Common myeloid progenitor, CD34-positive (primary cell): ENCODE data around the gene ZNF778.

ENCODE experiments used
- CTCF ChIA-PET: fragments of 350-600 bp; sonication (Branson Sonifier 250); formaldehyde crosslinking; loops from one replicate; lab custom pipeline; 2021; ENCODE audit warnings: antibody characterized with exemption; lab: Charles Lee
- POLR2A ChIA-PET: fragments of 350-600 bp; sonication (Branson Sonifier 250); formaldehyde crosslinking; loops from one replicate; lab custom pipeline; 2021; ENCODE audit warnings: antibody characterized with exemption; lab: Charles Lee
- DNase-seq, 3 donors: peaks; one replicate each; pipeline versions ENCODE4 v3.0.0 to v3.0.0-alpha.2; 2013
- H3K27ac ChIP-seq, 2 experiments: 1 replicate in 1 of 2; 2 replicates in 1 of 2; pipeline ENCODE4 v1.7.0; 2013; ENCODE audit warnings: inconsistent platforms in 2 of 2, low read length in 2 of 2, mild to moderate bottlenecking in 2 of 2, low read depth in 1 of 2, moderate library complexity in 1 of 2; ENCODE audit not compliant: severe bottlenecking in 2 of 2, insufficient read depth in 1 of 2, poor library complexity in 1 of 2
- H3K27me3 ChIP-seq, 5 experiments: replicated peaks in 2 of 5; 1 replicate in 3 of 5; 2 replicates in 2 of 5; pipeline versions ENCODE4 v1.6.1 to v1.7.0; 2013; ENCODE audit warnings: low read length in 4 of 5, mild to moderate bottlenecking in 2 of 5, moderate library complexity in 2 of 5, inconsistent platforms in 1 of 5; ENCODE audit not compliant: insufficient read depth in 5 of 5, control insufficient read depth in 4 of 5
- H3K36me3 ChIP-seq, 4 experiments: 1 replicate in 2 of 4; 2 replicates in 2 of 4; pipeline versions ENCODE4 v1.6.1 to v1.7.0; 2013; ENCODE audit warnings: low read length in 3 of 4, control low read depth in 1 of 4, mild to moderate bottlenecking in 1 of 4; ENCODE audit not compliant: control insufficient read depth in 4 of 4, insufficient read depth in 4 of 4
- H3K4me1 ChIP-seq, 4 experiments: 1 replicate in 3 of 4; 2 replicates in 1 of 4; pipeline versions ENCODE4 v1.6.1 to v1.7.1; 2013; ENCODE audit warnings: low read length in 3 of 4, mild to moderate bottlenecking in 3 of 4, control low read depth in 1 of 4, inconsistent platforms in 1 of 4, moderate library complexity in 1 of 4; ENCODE audit not compliant: control insufficient read depth in 4 of 4, insufficient read depth in 4 of 4; ENCODE audit errors: control extremely low read depth in 1 of 4
- H3K4me3 ChIP-seq, 7 experiments: 1 replicate in 4 of 7; 2 replicates in 3 of 7; pipeline versions ENCODE4 v1.5.1 to v1.7.0; 2013; ENCODE audit warnings: mild to moderate bottlenecking in 7 of 7, low read length in 6 of 7, moderate library complexity in 6 of 7, inconsistent platforms in 2 of 7, low read depth in 2 of 7, control low read depth in 1 of 7; ENCODE audit not compliant: insufficient read depth in 4 of 7, control insufficient read depth in 1 of 7; ENCODE audit errors: extremely low read depth in 1 of 7
- H3K9me3 ChIP-seq, 5 experiments: 1 replicate in 4 of 5; 2 replicates in 1 of 5; pipeline versions ENCODE4 v1.6.1 to v1.7.1; 2013; ENCODE audit warnings: low read length in 4 of 5, mild to moderate bottlenecking in 2 of 5, inconsistent platforms in 1 of 5, low read depth in 1 of 5, moderate library complexity in 1 of 5; ENCODE audit not compliant: control insufficient read depth in 4 of 5, insufficient read depth in 2 of 5; ENCODE audit errors: control extremely low read depth in 1 of 5
- WGBS: methylation state at CpG from one replicate; pipeline ENCODE4 v1.1.5; 2013; ENCODE audit not compliant: insufficient coverage; 5-methylcytosine and 5-hydroxymethylcytosine counted together

The ZNF778 gene

DNA sequence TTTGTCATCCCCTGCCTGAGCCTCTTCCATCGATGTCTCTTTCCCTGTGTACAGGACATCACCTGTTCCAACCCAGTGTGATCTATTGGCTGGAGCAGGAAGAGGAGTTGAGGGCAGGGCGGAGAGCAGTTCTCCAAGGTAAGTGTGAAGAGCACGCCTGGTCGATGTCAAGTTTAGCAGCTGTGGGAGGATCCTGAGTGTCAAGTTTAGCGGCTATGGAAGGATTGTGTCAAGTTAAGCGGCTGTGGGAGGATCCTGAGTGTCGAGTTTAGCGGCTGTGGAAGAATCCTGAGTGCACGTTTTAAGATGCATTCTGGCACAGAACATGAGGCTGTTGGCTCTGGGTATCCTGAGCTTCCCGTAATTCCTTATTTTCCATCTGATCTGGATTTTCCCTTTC, 7.2 kb downstream of the ZNF778 start:
- DNase-seq = no peak
- H3K9me3 ChIP-seq = peaks cover 7 to 29% (median 11%) of the 10 kb centered on the region in 5 experiments
- POLR2A ChIA-PET = interaction anchor here (0.6 kb wide), 1 partner anchor 479 kb away, joined by 3 read pairs; no protein-coding TSS in a partner anchor
- no peaks in the 10 kb centered on the region for H3K27me3 ChIP-seq
- peaks cover 33 to 73% (median 54%) of the 10 kb centered on the region in 4 experiments for H3K36me3 ChIP-seq
- no peaks in the 10 kb centered on the region for H3K4me1 ChIP-seq
- CTCF ChIA-PET = interaction anchor here (0.5 to 0.7 kb wide), 2 partner anchors 18 to 318 kb away, joined by 3 read pairs; no protein-coding TSS in a partner anchor
- 98% methylated on average over 7 of the region's 10 CpGs for WGBS
- H3K27ac ChIP-seq = no peak overlapping the region
- no peak overlapping the region for H3K4me3 ChIP-seq

DNA sequence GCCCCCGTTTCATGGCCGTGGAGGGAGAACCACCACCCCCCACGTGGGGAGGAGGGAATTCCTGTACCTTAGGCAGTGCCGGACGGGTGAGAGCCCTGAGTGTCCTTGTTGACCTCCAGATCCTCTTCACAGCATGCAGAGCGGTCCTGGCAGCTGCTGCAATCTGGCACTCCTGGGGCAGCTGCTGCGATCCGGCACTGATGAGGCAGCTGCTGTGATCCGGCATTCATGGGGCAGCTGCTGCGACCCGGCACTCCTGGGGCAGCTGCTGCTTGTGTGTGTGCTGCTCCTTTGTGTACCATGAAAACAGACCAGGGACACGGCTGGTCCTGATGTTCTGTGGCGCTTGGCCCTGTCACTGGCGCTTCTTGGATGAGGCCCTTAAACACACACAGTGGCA, 12.8 kb downstream of the ZNF778 start:
- CTCF ChIA-PET = interaction anchor here (1.6 kb wide), 1 partner anchor 10 kb away, joined by 7 read pairs; no protein-coding TSS in a partner anchor
- no peaks in the 10 kb centered on the region for H3K4me1 ChIP-seq
- POLR2A ChIA-PET = interaction anchor here (0.6 kb wide), 1 partner anchor 409 kb away, joined by 3 read pairs; no protein-coding TSS in a partner anchor
- H3K4me3 ChIP-seq = no peak overlapping the region
- H3K9me3 ChIP-seq = peaks cover 8 to 38% (median 13%) of the 10 kb centered on the region in 5 experiments
- 93% methylated on average over 14 of the region's 14 CpGs for WGBS
- peaks cover 37 to 80% (median 65%) of the 10 kb centered on the region in 4 experiments for H3K36me3 ChIP-seq
- H3K27ac ChIP-seq = no peak overlapping the region
- H3K27me3 ChIP-seq = no peaks in the 10 kb centered on the region
- DNase-seq = no peak

DNA sequence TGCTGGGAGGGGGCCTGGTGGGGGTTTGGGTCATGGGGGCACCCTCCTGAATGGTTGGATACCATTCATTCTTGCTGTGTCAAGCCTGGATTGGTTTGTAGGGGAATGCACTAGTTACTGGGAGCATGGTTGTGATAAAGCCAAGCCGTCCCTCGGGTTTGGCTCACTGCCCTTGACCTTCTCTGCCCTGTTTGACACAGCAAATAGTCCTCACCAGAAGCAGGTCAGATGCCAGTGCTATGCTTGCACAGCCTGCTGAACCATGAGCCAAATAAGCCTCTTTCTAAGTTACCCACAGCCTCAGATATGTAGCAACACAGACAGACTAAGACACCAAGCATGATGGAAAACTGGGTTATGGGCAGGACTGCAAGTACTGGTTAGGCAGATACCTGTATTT, 14.6 kb downstream of the ZNF778 start:
- Histone ChIP-seq H3K36me3 (peaks cover 27 to 65% (median 52%) of the 10 kb centered on the region in 4 experiments), H3K9me3 (peaks cover 8 to 28% (median 10%) of the 10 kb centered on the region in 5 experiments), H3K27me3 (no peaks in the 10 kb centered on the region), H3K4me1 (no peaks in the 10 kb centered on the region), H3K27ac (no peak overlapping the region), H3K4me3 (no peak overlapping the region)
- CTCF ChIA-PET = no interaction called here
- WGBS = 80% methylated on average over 1 of the region's 2 CpGs
- DNase-seq = no peak
- POLR2A ChIA-PET = no interaction called here

DNA sequence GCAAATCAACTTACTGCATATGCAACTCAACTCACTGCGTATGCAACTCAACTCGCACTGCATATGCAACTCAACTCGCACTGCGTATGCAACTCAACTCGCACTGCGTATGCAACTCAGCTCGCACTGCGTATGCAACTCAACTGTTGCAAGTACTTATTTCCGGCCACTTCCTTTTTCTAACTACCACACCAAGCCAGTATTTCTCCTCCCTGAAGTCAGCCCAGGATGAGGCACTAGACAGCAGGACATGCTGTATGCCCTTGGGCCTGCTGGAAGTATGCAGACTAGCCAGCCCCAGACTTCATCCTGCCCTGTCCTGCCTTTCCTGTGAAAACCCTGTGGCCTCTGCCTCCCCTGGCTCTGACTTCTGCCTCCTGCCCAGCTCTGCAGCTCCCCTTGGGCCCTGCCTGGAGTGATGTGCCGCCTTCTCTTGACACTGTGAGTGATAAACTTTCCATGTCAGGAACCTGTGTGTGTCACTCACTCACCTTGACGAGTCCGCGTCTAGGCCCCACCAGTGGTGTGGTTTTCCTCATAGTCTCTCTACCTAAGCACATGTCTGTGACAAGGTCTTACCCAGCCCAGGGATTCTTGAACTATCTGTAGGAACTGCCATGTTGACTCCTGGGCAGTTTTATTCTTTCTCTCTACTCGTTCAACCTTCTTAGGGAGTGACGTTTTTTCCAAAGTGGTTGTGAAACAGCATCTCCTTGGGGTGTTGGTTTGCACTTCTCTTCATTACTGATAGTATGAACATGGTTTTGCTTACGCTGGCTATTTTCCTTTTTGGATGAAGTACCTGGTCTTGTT, 16.4 kb downstream of the ZNF778 start:
- Histone ChIP-seq H3K9me3 (peaks cover 0 to 11% (median 3%) of the 10 kb centered on the region in 5 experiments), H3K4me3 (no peak overlapping the region), H3K4me1 (no peaks in the 10 kb centered on the region), H3K27me3 (no peaks in the 10 kb centered on the region), H3K27ac (no peak overlapping the region), H3K36me3 (peaks cover 9 to 48% (median 36%) of the 10 kb centered on the region in 4 experiments)
- WGBS = 96% methylated on average over 7 of the region's 16 CpGs
- ChIA-PET POLR2A (no interaction called here), CTCF (no interaction called here)
- no peak for DNase-seq

DNA sequence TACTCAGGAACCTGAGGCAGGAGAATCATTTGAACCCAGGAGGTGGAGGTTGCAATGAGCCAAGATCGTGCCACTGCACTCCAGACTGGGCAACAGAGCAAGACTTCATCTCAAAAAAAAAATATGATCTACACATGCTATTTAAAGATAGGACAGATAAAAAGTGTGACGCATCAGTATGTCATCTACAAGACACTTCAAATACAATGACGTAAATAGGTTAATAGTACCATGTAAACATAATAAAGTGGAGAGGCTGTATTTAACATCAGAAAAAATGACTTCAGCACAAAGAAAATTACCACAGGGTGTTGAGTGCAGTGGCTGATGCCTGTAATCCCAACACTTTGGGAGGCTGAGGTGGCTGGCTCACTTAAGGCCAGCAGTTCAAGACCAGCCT, 20.2 kb downstream of the ZNF778 start:
- ChIA-PET CTCF (interaction anchor here (1.7 kb wide), 1 partner anchor 54 kb away, joined by 5 read pairs; no protein-coding TSS in a partner anchor), POLR2A (no interaction called here)
- no peak overlapping the region for H3K4me3 ChIP-seq
- peaks cover 0 to 18% (median 14%) of the 10 kb centered on the region in 4 experiments for H3K4me1 ChIP-seq
- WGBS = 100% methylated on average over 1 of the region's 3 CpGs
- no peaks in the 10 kb centered on the region for H3K27me3 ChIP-seq
- H3K36me3 ChIP-seq = peaks cover under 1 to 16% (median 12%) of the 10 kb centered on the region in 4 experiments
- H3K9me3 ChIP-seq = peaks cover 0 to 4% (median 0%) of the 10 kb centered on the region in 5 experiments
- no peak for DNase-seq
- no peak overlapping the region for H3K27ac ChIP-seq

DNA sequence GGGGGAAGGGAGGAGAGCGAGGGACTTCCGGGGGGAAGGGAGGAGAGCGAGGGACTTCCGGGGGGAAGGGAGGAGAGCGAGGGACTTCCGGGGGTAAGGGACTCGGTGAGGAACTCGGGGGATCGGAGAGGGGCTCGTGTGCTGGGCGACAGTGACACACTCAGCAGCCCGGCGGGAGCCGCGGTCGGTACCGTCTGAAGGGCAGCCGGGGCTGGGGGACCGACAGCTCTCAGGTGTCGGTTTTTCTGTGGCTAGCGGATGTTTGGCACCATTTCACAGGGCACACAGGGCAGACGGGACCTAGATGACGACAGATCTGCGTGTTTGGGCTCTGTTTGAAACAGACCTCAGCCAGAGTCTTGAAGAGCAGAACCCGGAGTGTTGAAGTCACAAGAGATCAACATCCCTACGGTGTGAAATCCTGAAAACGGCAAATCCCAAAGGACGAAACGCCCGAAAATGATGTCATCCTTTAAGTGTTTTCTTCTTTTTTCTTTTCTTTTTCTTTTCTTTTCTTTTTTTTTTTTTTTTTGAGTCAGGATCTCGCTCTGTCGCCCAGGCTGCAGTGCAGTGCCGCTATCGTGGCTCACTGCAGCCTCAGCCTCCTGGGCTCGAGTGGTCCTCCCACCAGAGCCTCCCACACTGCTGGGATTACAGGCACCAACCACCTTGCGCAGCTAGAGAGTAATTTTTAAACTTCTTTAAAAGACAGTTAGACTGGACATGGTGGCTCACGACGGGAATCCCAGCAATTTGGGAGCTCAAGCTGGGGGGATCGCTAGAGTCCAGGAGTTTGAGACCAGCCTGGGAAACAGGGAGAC, 23.9 kb downstream of the ZNF778 start:
- WGBS = 12% methylated on average over 32 of the region's 39 CpGs
- ChIA-PET CTCF (interaction anchor here (1.1 to 2.4 kb wide), 3 partner anchors 23 to 47 kb away, joined by 4 to 7 read pairs (median 4); no protein-coding TSS in a partner anchor), POLR2A (interaction anchor here (0.5 to 0.6 kb wide), 3 partner anchors 16 to 497 kb away, joined by 3 to 4 read pairs (median 4); no protein-coding TSS in a partner anchor)
- Histone ChIP-seq H3K4me3 (peak overlapping the region; percentile 43 to 82 (median 70)), H3K36me3 (no peaks in the 10 kb centered on the region), H3K27me3 (peaks cover 0 to 4% (median 0%) of the 10 kb centered on the region in 5 experiments), H3K9me3 (no peaks in the 10 kb centered on the region), H3K4me1 (peaks cover 0 to 18% (median 14%) of the 10 kb centered on the region in 4 experiments), H3K27ac (peak overlapping the region; percentile 46 to 89)
- DNase-seq = peak; percentile 90 to 96 (median 94)
